CD4-positive, alpha-beta memory T cell (primary cell): Measurements from ENCODE around the gene SKAP1. TPM values are rescaled to one million over a fixed set of nuclear protein-coding genes. Genes with fewer than 3 reads are reported as not detected.

Experiments
- CTCF ChIA-PET: fragments of 350-600 bp; sonication (Branson Sonifier 250); formaldehyde crosslinking; loops from one replicate; lab custom pipeline; 2021; ENCODE audit warnings: inconsistent platforms; ENCODE audit not compliant: partially characterized antibody; lab: Charles Lee
- POLR2A ChIA-PET: fragments of 350-600 bp; sonication (Branson Sonifier 250); formaldehyde crosslinking; loops from one replicate; lab custom pipeline; 2021; ENCODE audit not compliant: partially characterized antibody; lab: Charles Lee
- DNase-seq, 5 donors: peaks; one replicate each; pipeline versions ENCODE4 v3.0.0 to v3.0.0-alpha.2; 2020 to 2022; ENCODE audit warnings: mixed read lengths in 1 of 5
- H3K27ac ChIP-seq: one replicate; pipeline ENCODE4 v1.7.0; 2013; ENCODE audit warnings: low read depth, low read length
- H3K27me3 ChIP-seq: 2 replicates; pipeline ENCODE4 v1.7.0; 2013; ENCODE audit warnings: mild to moderate bottlenecking, low read length, moderate library complexity; ENCODE audit not compliant: insufficient read depth
- H3K36me3 ChIP-seq: 2 replicates; pipeline ENCODE4 v1.7.0; 2013; ENCODE audit warnings: mild to moderate bottlenecking, low read length, moderate library complexity; ENCODE audit not compliant: insufficient read depth
- H3K4me1 ChIP-seq: 2 replicates; pipeline ENCODE4 v1.7.0; 2013; ENCODE audit warnings: mild to moderate bottlenecking, low read length, moderate library complexity; ENCODE audit not compliant: insufficient read depth
- H3K4me3 ChIP-seq, 2 donors: one replicate each; pipeline ENCODE4 v1.7.0; 2013; ENCODE audit warnings: low read length in 2 of 2, mild to moderate bottlenecking in 1 of 2
- H3K9me3 ChIP-seq, 2 donors: one replicate each; pipeline ENCODE4 v1.7.0; 2013; ENCODE audit warnings: low read length in 2 of 2, control low read depth in 1 of 2; ENCODE audit not compliant: control insufficient read depth in 1 of 2
- H3K27ac Mint-ChIP-seq, 7 donors: one replicate each; pipeline ENCODE4 v1.8.0; 2020 to 2021; ENCODE audit warnings: mixed read lengths in 7 of 7, mild to moderate bottlenecking in 6 of 7, inconsistent platforms in 3 of 7, moderate library complexity in 3 of 7
- H3K27me3 Mint-ChIP-seq, 2 donors: one replicate each; pipeline ENCODE4 v1.8.0; 2020 to 2021; ENCODE audit warnings: mixed read lengths in 2 of 2
- H3K36me3 Mint-ChIP-seq, 2 donors: one replicate each; pipeline ENCODE4 v1.8.0; 2020 to 2021; ENCODE audit warnings: mixed read lengths in 2 of 2, inconsistent platforms in 1 of 2, mild to moderate bottlenecking in 1 of 2
- H3K4me1 Mint-ChIP-seq, 4 donors: one replicate each; pipeline ENCODE4 v1.8.0; 2020 to 2021; ENCODE audit warnings: mixed read lengths in 4 of 4, mild to moderate bottlenecking in 1 of 4
- H3K4me3 Mint-ChIP-seq, 8 donors: one replicate each; pipeline ENCODE4 v1.8.0; 2020 to 2021; ENCODE audit warnings: mixed read lengths in 8 of 8, mild to moderate bottlenecking in 7 of 8, moderate library complexity in 6 of 8, inconsistent platforms in 3 of 8
- H3K9me3 Mint-ChIP-seq, 8 donors: one replicate each; pipeline ENCODE4 v1.8.0; 2020 to 2021; ENCODE audit warnings: mixed read lengths in 8 of 8, mild to moderate bottlenecking in 5 of 8, inconsistent platforms in 3 of 8, moderate library complexity in 1 of 8
- intact Hi-C: fragments of 100-400 bp; cut with micrococcal nuclease; formaldehyde crosslinking; loops from one replicate; pipeline ENCODE4 v1.15.1; 2023
- polyA plus RNA-seq, 2 donors: library from polyadenylated mRNA; unstranded; fragments of 300-500 nt; fragmentation: Illumina TruSeq; gene quantifications; one replicate each; pipeline ENCODE4 v1.2.3, GENCODE V29; 2021
- total RNA-seq, 2 experiments: library from RNA; stranded (reverse); gene quantifications; one replicate each; pipeline ENCODE4 v1.2.3, GENCODE V29; 2021

The SKAP1 gene
- total and polyA plus RNA-seq, 4 experiments from 2014 or later, result 83.4 to 336 (median 165) TPM

- Mint-ChIP-seq H3K9me3 (peaks cover 0 to 9% (median 0%) of the 10 kb centered on the region in 8 donors), H3K27ac (peak overlapping the region; percentile 97 to 100 (median 99)), H3K36me3 (no peaks in the 10 kb centered on the region), H3K4me1 (peaks cover 84 to 97% (median 94%) of the 10 kb centered on the region in 4 donors), H3K27me3 (no peaks in the 10 kb centered on the region), H3K4me3 (peak overlapping the region; percentile 56 to 87 (median 82))
- Histone ChIP-seq H3K4me3 (peak overlapping the region; percentile 8 to 35), H3K9me3 (no peaks in the 10 kb centered on the region), H3K27me3 (no peaks in the 10 kb centered on the region), H3K36me3 (no peaks in the 10 kb centered on the region), H3K27ac (peak overlapping the region; percentile 70), H3K4me1 (peaks cover 98% of the 10 kb centered on the region)
- DNase-seq, result peak; percentile 83 to 91 (median 88)
- POLR2A ChIA-PET, result interaction anchor here (0.6 to 9.2 kb wide), 14 partner anchors 9 to 152 kb away, joined by 3 to 186 read pairs (median 4); partner anchors contain the start of genes HOXB5 and SKAP1
- CTCF ChIA-PET, result interaction anchor here (0.8 to 8.9 kb wide), 8 partner anchors 9 to 89 kb away, joined by 3 to 101 read pairs (median 4); no protein-coding TSS in a partner anchor
- intact Hi-C loops, result loop anchor here (1.0 to 10.0 kb wide), 4 partner anchors 12 to 336 kb away; partner anchors contain the start of genes CBX1 and SNX11
These were observed 11.3 kb upstream of the SKAP1 start for GRCh38 chr17:48441231-48441711.

- intact Hi-C loops, result loop anchor here (1.0 to 10.0 kb wide), 5 partner anchors 11 to 336 kb away; partner anchors contain the start of genes CBX1 and SNX11
- peaks cover 98% of the 10 kb centered on the region for H3K4me1 ChIP-seq
- no peaks in the 10 kb centered on the region for H3K27me3 ChIP-seq
- H3K9me3 Mint-ChIP-seq, result peaks cover 0 to 10% (median 0%) of the 10 kb centered on the region in 8 donors
- H3K27ac Mint-ChIP-seq, result peak overlapping the region; percentile 97 to 100 (median 99)
- ChIA-PET CTCF (interaction anchor here (0.8 to 8.9 kb wide), 6 partner anchors 9 to 88 kb away, joined by 3 to 101 read pairs (median 6); no protein-coding TSS in a partner anchor), POLR2A (interaction anchor here (0.6 to 9.2 kb wide), 16 partner anchors 8 to 153 kb away, joined by 3 to 186 read pairs (median 4); partner anchors contain the start of genes HOXB5 and SKAP1)
- H3K36me3 ChIP-seq, result no peaks in the 10 kb centered on the region
- peak overlapping the region; percentile 8 to 35 for H3K4me3 ChIP-seq
- H3K27me3 Mint-ChIP-seq, result no peaks in the 10 kb centered on the region
- peak overlapping the region; percentile 70 for H3K27ac ChIP-seq
- H3K36me3 Mint-ChIP-seq, result no peaks in the 10 kb centered on the region
- no peaks in the 10 kb centered on the region for H3K9me3 ChIP-seq
- peaks cover 83 to 97% (median 92%) of the 10 kb centered on the region in 4 donors for H3K4me1 Mint-ChIP-seq
- H3K4me3 Mint-ChIP-seq, result peak overlapping the region; percentile 53 to 87 (median 82)
- peak in 2 of 5 donors; percentile 23 to 38 for DNase-seq
These were observed 10.7 kb upstream of the SKAP1 start for GRCh38 chr17:48440669-48441068.

GRCh38 chr17:48439875-48440505 is 10.0 kb upstream of the SKAP1 start:
- ChIA-PET POLR2A (interaction anchor here (0.6 to 9.2 kb wide), 14 partner anchors 10 to 103 kb away, joined by 3 to 186 read pairs (median 5); partner anchors contain the start of gene SKAP1), CTCF (interaction anchor here (1.4 to 8.9 kb wide), 6 partner anchors 9 to 88 kb away, joined by 3 to 101 read pairs (median 4); no protein-coding TSS in a partner anchor)
- Mint-ChIP-seq H3K9me3 (peaks cover 0 to 10% (median 0%) of the 10 kb centered on the region in 8 donors), H3K4me3 (peak overlapping the region; percentile 53 to 87 (median 82)), H3K4me1 (peaks cover 85 to 97% (median 92%) of the 10 kb centered on the region in 4 donors), H3K27me3 (no peaks in the 10 kb centered on the region), H3K36me3 (no peaks in the 10 kb centered on the region), H3K27ac (peak overlapping the region; percentile 97 to 100 (median 99))
- peak; percentile 72 to 90 (median 81) for DNase-seq
- no peaks in the 10 kb centered on the region for H3K9me3 ChIP-seq
- peaks cover 97% of the 10 kb centered on the region for H3K4me1 ChIP-seq
- H3K27ac ChIP-seq, result peak overlapping the region; percentile 70
- no peaks in the 10 kb centered on the region for H3K36me3 ChIP-seq
- peak overlapping the region in 1 of 2 donors; percentile 35 for H3K4me3 ChIP-seq
- H3K27me3 ChIP-seq, result no peaks in the 10 kb centered on the region
- intact Hi-C loops, result loop anchor here (1.0 to 10.0 kb wide), 4 partner anchors 11 to 1255 kb away; partner anchors contain the start of genes CBX1, CDC27 and SNX11

- Mint-ChIP-seq H3K4me1 (peaks cover 80 to 96% (median 88%) of the 10 kb centered on the region in 4 donors), H3K27me3 (no peaks in the 10 kb centered on the region), H3K27ac (peak overlapping the region; percentile 97 to 100 (median 99)), H3K4me3 (peak overlapping the region; percentile 53 to 87 (median 82)), H3K36me3 (no peaks in the 10 kb centered on the region), H3K9me3 (peaks cover 0 to 10% (median 0%) of the 10 kb centered on the region in 8 donors)
- Histone ChIP-seq H3K27me3 (no peaks in the 10 kb centered on the region), H3K4me3 (peak overlapping the region in 1 of 2 donors; percentile 35), H3K9me3 (no peaks in the 10 kb centered on the region), H3K4me1 (peaks cover 90% of the 10 kb centered on the region), H3K36me3 (no peaks in the 10 kb centered on the region), H3K27ac (peak overlapping the region; percentile 70)
- intact Hi-C loops, result loop anchor here (10.0 kb wide), 1 partner anchor 1254 kb away; the partner anchor contains the start of gene CDC27
- DNase-seq, result peak in 2 of 5 donors; percentile 43 to 77
- ChIA-PET CTCF (interaction anchor here (1.4 to 8.9 kb wide), 5 partner anchors 8 to 88 kb away, joined by 3 to 101 read pairs (median 5); no protein-coding TSS in a partner anchor), POLR2A (interaction anchor here (0.8 to 9.2 kb wide), 14 partner anchors 10 to 103 kb away, joined by 3 to 186 read pairs (median 5); partner anchors contain the start of gene SKAP1)
These were observed 9.3 kb upstream of the SKAP1 start for GRCh38 chr17:48439110-48439850.

GRCh38 chr17:48438516-48439061 is 8.6 kb upstream of the SKAP1 start:
- Histone ChIP-seq H3K9me3 (no peaks in the 10 kb centered on the region), H3K4me3 (no peak overlapping the region), H3K4me1 (peaks cover 90% of the 10 kb centered on the region), H3K36me3 (no peaks in the 10 kb centered on the region), H3K27ac (peak overlapping the region; percentile 70), H3K27me3 (no peaks in the 10 kb centered on the region)
- Mint-ChIP-seq H3K27ac (peak overlapping the region; percentile 97 to 100 (median 99)), H3K36me3 (no peaks in the 10 kb centered on the region), H3K4me3 (peak overlapping the region in 7 of 8 donors; percentile 32 to 87 (median 72)), H3K9me3 (peaks cover 0 to 10% (median 0%) of the 10 kb centered on the region in 8 donors), H3K27me3 (no peaks in the 10 kb centered on the region), H3K4me1 (peaks cover 82 to 98% (median 89%) of the 10 kb centered on the region in 4 donors)
- intact Hi-C loops, result loop anchor here (10.0 kb wide), 1 partner anchor 1254 kb away; the partner anchor contains the start of gene CDC27
- POLR2A ChIA-PET, result interaction anchor here (0.6 to 9.2 kb wide), 9 partner anchors 9 to 104 kb away, joined by 3 to 186 read pairs (median 7); partner anchors contain the start of gene SKAP1
- no peak for DNase-seq
- CTCF ChIA-PET, result interaction anchor here (1.4 to 8.9 kb wide), 4 partner anchors 7 to 87 kb away, joined by 3 to 101 read pairs (median 4); no protein-coding TSS in a partner anchor

- peaks cover 0 to 10% of the 10 kb centered on the region in 2 donors for H3K36me3 Mint-ChIP-seq
- peak overlapping the region in 1 of 8 donors; percentile 16 for H3K4me3 Mint-ChIP-seq
- Histone ChIP-seq H3K4me3 (no peak overlapping the region), H3K27ac (no peak overlapping the region), H3K36me3 (no peaks in the 10 kb centered on the region), H3K9me3 (no peaks in the 10 kb centered on the region), H3K27me3 (no peaks in the 10 kb centered on the region), H3K4me1 (peaks cover 76% of the 10 kb centered on the region)
- CTCF ChIA-PET, result interaction anchor here (0.7 to 3.2 kb wide), 7 partner anchors 8 to 82 kb away, joined by 3 to 13 read pairs (median 4); no protein-coding TSS in a partner anchor
- no peaks in the 10 kb centered on the region for H3K27me3 Mint-ChIP-seq
- intact Hi-C loops, result loop anchor here (10.0 kb wide), 1 partner anchor 1249 kb away; the partner anchor contains the start of gene CDC27
- POLR2A ChIA-PET, result interaction anchor here (0.8 to 3.0 kb wide), 4 partner anchors 9 to 21 kb away, joined by 3 to 7 read pairs (median 4); no protein-coding TSS in a partner anchor
- H3K4me1 Mint-ChIP-seq, result peaks cover 69 to 99% (median 81%) of the 10 kb centered on the region in 4 donors
- DNase-seq, result no peak
- peak overlapping the region in 4 of 7 donors; percentile 20 to 80 (median 52) for H3K27ac Mint-ChIP-seq
- peaks cover 0 to 3% (median 0%) of the 10 kb centered on the region in 8 donors for H3K9me3 Mint-ChIP-seq
These were observed 3.9 kb upstream of the SKAP1 start for GRCh38 chr17:48433896-48434295.
